SK-N-MC (cell line): Measurements from ENCODE around the gene SNAPC2.

ENCODE experiments used
- EZH2 ChIP-seq: fragments of 200-600 bp; sonication (generic); IDR thresholded peaks from one replicate; pipeline ENCODE4 v1.6.1; 2017; ENCODE audit warnings: antibody characterized with exemption
- FOXP2 ChIP-seq: optimal IDR thresholded peaks from 2 replicates; pipeline ENCODE3; 2011; ENCODE audit warnings: mild to moderate bottlenecking, moderate library complexity; ENCODE audit not compliant: insufficient read depth; ENCODE audit errors: extremely low read length, control extremely low read depth

- TF ChIP-seq EZH2 = no peak
- TF ChIP-seq FOXP2 = no peak
These were observed 46.0 kb downstream of the SNAPC2 start for GRCh38 chr19:7965921-7966665.
